Stimulated activated CD8-positive, alpha-beta memory T cell treated with anti-CD3 and anti-CD28 coated beads, Interleukin-7, amount 100 ng/mL, for 1 hour (primary cell): Measurements from ENCODE around the gene CD9.
"Not testable (repeated sequence)": the region's sequence is repeated elsewhere in the genome, so short reads cannot be mapped to it uniquely, and the experiment has no call there.

ENCODE experiments used
- DNase-seq, 2 donors: peaks; one replicate each; pipeline ENCODE4 v3.0.0-alpha.2; 2020; ENCODE audit warnings: low read depth in 2 of 2

CD9 gene, protein sequence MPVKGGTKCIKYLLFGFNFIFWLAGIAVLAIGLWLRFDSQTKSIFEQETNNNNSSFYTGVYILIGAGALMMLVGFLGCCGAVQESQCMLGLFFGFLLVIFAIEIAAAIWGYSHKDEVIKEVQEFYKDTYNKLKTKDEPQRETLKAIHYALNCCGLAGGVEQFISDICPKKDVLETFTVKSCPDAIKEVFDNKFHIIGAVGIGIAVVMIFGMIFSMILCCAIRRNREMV

DNA sequence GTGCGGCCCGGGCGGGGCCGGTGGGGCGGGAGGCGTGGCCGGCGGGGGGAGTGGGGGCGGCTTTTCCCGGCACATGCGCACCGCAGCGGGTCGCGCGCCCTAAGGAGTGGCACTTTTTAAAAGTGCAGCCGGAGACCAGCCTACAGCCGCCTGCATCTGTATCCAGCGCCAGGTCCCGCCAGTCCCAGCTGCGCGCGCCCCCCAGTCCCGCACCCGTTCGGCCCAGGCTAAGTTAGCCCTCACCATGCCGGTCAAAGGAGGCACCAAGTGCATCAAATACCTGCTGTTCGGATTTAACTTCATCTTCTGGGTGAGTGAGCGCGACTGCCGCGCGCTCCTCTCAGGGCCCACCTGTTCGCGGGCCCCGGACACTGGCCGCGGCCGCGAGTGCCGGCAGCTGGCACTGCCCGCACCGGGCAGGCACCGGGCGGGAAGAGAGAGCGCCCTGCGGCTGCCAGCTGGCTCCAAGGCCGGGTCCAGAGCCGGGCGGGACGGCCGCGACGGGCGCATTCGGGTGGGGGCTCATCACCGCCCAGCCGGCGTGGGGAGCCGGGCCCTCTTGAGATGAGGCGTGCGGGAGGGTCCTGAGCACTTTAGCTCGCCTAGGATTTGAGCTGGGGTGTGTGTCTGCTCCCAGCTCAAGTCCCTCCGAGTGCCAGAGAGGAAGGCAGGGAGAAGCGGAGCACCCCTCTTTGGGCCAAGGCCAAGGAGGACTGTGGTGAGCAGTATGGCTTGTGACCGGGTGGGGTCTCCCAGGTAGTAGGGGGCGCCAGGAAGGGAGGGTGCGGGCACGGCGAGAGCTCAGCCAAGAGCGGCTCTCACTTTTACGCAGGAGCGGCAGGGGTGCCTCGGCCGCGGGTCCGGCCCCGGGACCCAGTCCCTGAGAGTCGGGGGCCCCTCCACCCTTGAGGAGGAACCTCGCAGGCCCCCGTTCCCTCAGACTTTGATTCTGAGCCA is at the start of gene CD9:
TSS of gene CD9 (plus strand) at position 145 of the 957 bp plus-strand sequence. CDS start at position 245, 100 bp downstream.
- no peak for DNase-seq

DNA sequence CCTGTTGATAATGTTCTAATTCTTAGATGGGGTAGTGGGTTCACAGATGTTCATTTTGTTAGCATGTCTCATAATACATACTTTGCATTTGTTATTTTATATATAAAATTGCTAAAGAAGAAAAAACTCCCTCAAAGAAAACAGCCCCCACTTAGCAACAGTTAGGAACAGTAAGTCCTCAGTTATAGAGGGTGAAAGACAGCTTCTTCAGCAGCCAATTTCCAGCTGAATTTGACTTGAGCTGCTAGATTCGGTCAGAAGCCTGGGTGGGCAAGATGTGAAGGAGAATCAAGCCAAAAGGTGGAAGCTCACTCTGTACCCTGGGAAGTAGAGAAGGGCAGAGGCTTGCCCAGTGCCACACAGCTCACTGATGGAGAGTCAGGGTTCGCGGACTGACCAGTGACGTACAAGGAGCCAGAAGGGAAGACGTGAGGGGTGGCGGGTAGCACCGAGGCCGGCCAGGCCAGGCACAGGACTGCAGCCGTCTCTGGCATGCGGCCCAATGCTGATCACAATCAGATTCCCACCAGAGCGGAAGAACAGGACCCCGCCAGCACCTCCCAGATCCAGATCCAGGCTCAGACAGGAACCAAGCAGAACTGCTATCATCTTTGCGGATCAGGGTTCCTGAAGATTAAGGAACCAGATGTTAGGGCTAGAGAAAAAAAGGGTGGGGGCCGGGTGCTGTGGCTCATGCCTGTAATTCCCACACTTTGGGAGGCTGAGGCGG is 45.3 kb upstream of the CD9 start:
- no peak for DNase-seq

DNA sequence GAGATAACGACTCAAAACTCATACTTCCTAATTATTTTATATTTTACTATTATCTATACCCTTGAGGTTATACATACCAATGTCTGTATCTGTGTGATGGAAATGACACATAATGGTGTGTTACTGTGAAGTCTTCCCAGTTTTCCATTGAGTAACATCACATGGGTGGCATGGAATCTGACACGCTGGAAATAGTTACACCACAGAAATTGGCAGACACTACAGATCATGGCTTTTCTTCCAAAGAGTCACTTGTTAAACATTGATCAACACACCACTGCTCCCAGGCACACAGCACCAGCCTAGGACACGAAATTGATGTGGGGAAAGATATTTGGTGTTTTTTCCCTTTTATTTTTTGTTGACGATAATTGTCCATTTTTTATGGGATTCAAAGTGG is 42.7 kb upstream of the CD9 start:
- no peak for DNase-seq

DNA sequence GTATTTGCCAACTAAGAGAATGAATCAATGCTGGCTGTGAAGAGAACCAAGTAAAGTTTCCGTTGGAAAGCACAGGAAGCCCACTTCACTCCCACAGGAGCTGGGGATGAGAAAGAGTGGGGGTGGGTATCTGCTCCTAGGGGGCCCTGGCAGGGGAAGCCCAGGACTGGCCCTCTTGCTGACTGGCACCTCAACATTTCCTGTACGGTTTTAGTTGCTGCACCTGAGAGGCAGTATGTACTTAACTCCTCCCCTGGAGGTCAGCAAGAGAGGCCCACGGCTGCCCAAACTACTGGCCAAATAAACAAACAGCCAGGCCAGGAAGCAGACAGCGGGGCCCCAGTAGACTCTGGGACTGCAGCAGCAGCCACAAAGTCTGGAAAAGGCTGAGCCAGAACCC is 41.9 kb upstream of the CD9 start:
- DNase-seq = no peak

DNA sequence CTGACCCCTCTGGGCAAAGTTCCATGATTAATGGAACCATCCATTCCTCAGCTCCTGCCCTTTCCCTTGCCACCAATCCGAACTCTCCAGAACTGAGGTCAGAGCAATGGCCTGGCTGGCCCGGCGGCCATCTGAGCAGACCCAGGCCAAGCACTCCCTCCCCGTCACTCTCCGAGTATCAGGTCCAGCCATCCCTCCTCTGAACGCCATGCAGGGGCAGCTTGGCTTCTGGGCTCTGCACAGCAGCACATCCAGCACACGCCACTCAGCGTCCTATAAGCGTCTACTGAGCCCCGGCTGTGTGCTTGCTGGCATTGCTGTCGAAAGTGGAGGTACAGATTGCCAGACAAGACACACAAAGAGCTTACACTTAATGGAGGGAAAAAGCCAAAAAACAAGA is 41.5 kb upstream of the CD9 start:
- DNase-seq = no peak

DNA sequence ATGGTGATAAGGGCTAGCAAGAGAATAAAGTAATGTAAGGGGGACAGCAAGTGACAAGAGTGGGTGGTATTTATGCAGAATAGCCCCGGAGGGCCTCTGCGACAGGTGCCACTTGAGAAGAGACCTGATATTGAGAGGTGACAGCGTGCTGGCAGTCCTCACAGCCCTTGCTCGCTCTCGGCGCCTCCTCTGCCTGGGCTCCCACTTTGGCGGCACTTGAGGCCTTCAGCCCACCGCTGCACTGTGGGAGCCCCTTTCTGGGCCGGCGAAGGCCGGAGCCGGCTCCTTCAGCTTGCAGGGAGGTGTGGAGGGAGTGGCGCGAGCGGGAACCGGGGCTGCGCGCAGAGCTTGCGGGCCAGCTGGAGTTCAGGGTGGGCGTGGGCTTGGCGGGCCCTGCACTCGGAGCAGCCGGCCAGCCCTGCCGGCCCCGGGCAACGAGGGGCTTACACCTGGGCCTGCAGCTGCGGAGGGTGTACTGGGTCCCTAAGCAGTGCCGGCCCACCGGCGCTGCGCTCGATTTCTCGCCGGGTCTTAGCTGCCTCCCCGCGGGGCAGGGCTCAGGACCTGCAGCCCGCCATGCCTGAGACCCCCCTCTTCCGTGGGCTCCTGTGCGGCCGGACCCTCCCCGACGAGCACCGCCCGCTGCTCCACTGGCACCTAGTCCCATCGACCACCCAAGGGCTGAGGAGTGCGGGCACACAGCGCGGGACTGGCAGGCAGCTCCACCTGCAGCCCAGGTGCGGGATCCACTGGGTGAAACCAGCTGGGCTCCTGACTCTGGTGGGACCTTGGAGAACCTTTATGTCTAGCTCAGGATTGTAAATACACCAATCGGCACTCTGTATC is 40.8 kb upstream of the CD9 start:
- DNase-seq = not testable (repeated sequence)

DNA sequence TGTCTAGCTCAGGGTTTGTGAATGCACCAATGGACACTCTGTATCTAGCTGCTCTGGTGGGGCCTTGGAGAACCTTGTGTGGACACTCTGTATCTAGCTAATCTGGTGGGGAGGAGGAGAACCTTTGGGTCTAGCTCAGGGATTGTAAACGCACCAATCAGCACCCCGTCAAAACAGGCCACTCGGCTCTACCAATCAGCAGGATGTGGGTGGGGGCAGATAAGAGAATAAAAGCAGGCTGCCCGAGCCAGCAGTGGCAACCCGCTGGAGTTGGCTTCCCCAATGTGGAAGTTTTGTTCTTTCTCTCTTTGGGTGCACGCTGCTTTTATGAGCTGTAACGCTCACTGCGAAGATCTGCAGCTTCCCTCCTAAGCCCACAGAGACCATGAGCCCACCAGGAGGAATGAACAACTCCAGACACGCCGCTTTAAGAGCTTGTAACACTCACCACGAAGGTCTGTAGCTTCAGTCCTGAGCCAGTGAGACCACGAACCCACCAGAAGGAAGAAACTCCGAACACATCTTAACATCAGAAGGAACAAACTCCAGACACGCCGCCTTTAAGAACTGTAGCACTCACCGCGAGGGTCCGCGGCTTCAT is 40.1 kb upstream of the CD9 start:
- not testable (repeated sequence) for DNase-seq

DNA sequence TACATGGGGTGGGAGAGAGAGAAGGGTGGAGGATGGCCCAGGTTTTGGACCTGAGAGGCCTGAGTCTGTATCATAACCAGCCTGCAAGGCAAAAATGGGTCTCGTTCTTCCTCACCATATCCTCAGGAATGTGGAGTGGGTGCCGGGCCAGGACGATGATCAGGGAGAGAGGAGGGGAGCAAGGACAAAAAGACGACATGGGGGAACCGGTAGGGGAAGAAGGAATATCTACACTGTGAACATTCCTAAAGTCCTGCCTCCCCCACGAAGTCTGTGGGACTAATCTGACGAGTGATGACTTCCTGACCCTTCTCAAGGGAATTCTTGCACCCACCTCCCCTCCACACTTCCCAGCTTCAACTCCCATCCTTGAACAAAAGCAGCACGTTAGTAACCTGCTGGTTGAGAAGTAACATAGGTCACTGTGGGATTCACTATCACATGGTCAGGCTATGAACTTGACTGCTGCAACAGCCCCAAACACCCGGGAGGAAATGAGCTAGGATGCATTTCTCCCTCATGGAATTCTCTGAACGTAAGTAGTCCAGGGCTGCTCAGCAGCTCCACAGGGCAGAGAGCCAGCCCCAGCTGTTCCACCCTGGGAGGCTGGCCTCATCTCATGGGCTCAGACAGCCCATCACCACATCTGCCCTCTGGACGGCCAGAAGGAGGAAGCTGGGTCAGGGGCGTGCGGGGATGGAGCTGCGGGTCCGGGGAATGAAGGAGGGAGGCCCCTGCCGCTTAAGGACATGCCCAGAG is 38.9 kb upstream of the CD9 start:
- no peak for DNase-seq

DNA sequence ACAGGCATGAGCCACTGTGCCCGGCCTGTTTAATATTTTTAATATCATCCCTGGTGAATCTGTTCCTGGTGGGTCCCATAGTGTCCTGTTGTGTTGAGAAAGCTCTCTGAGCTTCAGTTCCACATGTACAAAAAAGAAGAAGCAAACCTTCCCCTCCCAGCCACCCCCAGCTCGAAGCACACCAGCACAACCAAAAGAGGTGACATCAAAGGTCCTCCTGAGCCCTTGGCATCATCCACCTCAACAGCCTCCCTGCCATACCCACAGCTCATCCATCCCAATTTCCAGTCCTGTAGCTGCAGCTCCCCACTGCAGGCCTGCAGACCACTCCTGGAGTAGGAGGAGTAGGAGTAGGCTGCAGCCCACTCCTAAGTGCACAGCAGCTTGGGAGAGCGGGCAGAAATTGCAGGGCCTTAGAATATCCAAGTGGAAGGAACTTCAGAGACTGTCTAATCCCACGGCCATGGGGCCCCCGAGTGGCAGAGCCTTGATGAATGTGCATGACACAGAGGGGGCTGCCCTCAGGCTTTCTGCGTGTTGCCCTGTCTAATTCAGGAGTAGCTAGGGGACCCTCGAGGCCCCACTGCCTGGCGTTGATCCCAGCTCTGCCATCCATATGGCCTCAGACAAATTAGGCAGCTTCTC is 36.7 kb upstream of the CD9 start:
- no peak for DNase-seq

DNA sequence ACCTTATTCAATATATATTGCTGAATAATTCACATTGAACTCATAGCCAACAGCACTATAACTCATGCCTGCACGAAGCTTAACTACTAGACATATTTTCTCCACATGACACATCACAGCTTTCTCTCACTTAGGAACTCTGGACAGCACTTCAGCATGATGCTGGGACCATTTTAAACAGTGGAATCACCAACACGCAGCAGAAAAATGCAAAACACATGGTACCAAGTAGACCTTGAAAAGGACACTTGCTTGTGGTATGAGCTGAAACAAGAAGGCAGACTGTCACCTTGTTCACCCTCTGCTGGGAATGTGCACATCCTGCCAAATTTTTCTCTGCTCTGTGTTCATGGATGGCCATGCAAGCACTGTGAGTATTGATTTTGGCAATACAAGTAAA is 34.8 kb upstream of the CD9 start:
- no peak for DNase-seq

DNA sequence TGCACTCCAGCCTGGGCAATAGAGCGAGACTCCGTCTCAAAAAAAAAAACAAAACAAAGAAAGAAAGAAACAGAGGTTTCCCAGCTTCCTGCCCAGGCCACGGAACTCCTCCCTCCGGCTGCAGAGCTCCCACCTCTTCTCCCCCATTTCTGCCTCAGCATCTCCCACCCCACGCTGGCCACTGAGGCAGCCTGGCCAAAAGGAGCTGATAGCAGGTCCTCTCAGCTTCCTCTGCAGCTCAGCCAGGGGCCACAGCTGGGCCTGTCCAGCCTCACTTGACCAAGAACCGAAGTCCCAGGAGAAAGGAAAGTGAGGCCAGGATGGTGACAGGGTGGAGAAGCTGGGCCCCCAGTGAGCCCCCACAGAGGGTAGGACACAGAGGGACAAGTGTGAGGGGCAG is 33.4 kb upstream of the CD9 start:
- no peak for DNase-seq

DNA sequence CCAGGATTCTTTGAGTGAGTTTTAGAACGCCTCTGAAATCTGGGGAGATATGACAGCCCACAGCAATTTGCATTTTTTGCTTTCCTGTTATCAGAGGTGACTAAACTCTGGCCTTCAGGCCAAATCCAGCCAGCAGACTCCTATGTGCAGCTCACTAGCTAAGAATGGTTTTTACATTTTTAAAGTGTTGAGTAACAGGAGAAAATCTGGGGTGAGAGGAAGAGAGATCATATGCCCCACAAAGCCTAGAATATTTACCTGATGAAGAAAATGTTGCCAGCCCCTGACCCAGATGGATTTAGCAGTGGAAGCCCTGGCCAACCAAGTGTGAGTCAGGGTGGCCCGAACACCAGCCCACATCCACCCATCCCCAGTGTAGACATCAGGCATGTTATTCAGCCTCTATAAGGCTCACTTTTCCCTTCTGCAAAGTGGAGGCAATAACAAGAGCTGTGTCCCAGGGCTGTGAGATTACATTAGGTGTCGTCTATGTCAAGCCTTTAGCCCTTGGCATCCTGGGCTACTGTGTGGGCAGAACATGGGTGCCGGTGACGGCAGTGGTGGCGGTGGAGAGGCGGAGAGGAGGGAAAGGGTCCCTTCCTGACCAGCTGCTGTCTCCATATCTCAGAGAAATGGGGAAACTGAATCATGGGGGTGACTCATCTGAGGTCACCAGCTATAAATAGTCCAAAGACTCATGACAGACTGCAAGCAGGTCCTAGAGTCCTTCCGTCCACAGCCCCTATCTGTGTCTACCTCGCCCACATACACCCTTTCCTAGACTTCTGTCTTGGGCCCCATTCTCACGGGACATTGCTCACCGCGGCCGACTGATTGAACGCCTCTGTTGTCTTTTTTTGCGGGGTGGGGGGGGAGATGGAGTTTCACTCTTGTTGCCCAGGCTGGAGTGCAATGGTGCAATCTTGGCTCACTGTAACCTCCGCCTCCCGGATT is 32.6 kb upstream of the CD9 start:
- peak; percentile 16 to 27 for DNase-seq

DNA sequence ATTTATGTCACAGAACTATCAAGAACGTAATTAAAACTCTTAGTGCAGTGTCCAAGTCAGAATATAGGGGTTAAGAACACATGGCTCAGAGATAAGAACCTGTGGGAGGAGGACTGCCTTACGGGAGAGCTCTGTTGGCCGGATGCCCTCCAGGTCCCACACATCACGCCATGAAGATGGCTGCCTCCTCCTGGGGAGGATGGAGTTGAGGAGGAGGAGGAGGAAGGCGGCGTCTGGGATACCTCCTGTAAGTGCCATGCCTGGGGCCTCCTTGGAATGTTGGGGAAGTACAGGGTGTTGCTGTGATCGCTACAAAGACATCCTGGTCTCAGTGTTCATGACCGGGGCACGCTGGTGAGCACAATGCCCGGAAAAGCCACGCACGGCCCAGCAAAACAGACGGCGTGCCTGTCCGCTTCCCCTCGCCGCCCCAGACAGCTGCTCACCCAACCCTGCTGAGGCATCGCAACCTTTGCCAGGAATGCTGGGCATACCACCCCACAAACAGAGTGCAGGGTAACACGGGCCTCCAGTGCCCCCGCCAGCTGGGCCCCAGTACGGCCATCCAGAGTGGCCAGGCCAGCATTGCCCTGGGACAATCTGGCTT is 28.7 kb upstream of the CD9 start:
- DNase-seq = no peak

DNA sequence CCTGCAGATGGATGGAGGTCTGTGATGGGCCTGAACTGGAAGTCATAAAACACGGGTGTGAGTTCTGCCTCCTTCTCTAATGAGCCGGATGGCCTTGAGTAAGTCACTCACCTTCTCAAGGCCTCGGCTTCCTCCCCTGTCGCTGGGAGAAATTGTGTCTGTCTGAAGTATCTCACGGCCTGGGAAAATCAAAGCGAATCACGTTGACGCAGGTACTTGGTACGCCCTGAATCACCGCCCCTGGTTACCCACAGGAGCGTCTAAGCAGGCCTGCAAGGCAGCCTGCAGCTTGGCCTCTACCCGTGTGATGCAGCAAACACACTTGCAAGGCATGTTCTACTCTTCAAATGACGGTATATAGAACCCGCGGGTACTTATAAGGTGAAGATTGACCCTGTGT is 28.1 kb upstream of the CD9 start:
- no peak for DNase-seq

DNA sequence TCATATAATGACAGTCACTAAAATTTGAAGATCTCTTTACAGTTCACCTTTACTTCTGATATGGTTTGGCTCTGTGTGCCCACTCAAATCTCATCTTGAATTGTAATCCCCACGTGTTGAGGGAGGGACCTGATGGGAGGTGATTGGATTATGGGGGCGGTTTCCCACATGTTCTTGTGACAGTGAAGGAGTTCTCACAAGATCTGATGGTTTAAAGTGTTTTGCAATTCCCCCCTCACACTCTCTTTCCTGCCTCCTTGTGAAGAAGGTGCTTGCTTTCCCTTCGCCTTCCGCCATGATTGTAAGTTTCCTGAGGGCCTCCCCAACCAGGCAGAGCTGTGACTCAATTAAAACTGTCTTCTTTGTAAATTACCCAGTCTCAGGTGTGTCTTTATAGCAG is 27.3 kb upstream of the CD9 start:
- no peak for DNase-seq

DNA sequence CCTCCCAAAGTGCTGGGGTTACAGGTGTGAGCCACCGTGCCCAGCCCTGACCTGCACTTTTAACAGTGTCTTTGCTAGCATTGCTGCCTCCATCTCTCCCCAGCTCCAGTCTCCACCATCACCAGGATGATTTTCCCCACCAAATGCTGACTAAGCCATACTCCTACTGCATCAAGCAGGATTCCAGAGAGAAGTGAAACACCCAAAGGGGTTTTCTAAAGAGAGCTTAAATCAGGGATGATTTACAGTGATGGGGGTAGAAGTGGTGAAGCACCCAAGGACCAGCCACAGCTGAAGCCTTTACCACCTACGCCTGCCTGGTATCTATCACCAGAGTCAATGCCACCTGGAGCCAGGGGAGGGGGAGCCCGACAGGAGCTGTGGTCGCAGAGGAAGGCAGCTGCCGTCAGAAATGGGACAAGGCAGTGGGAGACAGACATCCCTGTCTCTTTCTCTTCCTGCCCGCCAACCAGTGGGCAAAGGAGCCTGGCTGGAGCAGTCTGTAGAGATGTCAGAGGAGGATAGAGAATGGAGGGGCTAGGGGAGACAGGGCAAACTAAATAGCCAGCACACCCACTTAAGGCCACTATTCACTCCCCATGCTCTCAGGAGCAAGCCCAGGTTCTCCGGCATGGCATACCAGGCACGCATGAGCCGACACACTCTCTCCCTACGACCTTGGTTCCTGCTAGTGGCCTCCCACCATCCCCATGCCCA is 22.4 kb upstream of the CD9 start:
- no peak for DNase-seq

DNA sequence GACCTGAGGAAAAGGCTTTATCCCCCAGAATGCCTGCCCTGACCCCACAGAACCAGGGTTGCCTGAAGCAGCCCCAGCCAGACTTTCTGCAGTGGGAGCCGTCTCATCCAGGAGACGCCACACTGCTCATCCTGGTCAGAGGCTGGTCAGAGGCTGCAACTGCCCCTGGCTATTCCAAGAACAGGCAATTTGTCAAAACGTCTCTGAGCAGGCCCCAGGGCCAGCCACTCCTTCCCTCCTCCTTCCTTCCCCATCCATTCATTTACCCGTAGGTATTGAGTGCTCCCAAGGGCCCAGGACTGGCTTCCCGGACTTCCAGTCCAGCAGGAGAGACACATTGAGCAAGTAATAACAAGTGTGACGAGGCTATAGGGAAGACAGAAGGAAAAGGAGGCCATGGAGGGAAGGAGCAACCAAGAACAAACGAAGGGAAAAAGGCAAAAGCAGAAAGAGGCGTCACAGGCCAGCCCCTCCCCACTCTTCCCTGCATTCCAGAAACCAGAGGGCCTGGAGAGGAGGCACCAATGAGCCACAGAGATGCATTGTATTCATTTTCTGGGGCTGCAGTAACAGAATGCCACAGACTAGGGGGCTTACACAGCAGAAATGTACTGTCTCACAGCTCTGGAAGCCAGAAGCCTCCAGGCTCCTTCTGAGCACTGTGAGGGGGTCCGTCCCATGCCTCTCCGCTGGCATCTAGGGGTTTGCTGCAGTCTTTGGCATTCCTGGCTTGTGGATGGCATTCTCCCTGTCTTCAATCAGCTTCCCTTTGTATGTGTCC is 21.0 kb upstream of the CD9 start:
- no peak for DNase-seq
